NCI-H524 treated with DMSO at 0.1 percent for 48 hours (cell line): ENCODE results near the gene ACSF3.

ENCODE experiments used
- DNase-seq: peaks from one replicate; lab custom pipeline; 2025; lab: John Stamatoyannopoulos, UW

Gene ACSF3

DNA sequence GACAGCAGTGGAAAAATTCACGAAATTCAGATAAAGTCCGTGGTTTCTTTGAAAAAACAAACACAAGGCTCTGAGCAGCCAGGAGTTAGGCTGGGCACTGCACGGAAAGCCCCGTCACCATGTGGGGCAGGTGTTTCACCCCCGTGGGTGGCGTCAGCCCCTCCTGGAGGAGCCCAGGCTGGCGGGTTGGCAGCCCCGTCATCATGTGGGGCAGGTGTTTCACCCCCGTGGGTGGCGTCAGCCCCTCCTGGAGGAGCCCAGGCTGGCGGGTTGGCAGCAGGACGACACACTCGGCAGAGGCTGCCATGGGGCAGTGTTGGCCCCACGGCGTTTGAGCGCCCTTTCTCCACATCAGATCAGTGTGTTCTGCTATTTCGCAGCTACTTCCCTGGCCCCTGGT is 38.1 kb downstream of the ACSF3 start:
- DNase-seq: no peak

DNA sequence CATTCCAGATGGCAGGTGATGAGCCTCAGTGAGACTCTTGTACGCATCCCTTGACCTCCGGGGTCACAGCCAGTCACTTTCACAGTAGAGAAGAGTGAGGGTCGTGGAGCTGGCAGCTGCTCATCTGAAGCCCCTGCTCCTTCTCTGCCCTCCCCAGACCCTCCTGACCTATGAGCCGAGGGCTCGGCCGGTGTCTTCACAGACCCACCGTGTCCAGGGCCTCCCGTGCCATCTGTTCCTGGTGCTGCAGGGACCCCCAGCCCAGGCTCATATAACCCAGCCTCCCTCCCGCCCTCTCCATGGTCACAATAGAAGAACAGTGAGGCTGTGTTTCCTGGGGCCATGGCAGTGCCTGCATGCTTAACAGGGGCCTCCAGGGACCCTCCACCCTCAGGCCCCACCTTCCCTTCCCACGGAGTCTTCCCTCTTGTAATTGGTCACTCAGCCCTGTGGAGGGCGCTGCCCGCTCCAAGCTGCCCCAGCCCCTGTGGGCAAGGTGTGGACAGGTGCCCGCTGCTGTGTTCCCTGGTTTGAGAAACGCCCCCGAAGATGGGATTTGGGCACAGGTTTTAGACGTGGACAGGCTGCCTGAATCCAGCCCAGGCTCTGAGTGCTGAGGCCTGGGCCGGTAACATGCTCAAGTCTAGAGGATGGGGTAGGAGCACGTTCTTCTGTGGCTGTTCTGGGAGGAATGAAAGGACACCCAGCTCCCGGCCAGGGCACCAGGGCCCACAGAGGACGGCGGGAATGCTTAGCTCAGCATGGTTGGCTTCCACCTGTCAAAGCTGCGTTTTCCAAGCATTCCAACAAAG is 38.7 kb downstream of the ACSF3 start:
- DNase-seq: no peak

DNA sequence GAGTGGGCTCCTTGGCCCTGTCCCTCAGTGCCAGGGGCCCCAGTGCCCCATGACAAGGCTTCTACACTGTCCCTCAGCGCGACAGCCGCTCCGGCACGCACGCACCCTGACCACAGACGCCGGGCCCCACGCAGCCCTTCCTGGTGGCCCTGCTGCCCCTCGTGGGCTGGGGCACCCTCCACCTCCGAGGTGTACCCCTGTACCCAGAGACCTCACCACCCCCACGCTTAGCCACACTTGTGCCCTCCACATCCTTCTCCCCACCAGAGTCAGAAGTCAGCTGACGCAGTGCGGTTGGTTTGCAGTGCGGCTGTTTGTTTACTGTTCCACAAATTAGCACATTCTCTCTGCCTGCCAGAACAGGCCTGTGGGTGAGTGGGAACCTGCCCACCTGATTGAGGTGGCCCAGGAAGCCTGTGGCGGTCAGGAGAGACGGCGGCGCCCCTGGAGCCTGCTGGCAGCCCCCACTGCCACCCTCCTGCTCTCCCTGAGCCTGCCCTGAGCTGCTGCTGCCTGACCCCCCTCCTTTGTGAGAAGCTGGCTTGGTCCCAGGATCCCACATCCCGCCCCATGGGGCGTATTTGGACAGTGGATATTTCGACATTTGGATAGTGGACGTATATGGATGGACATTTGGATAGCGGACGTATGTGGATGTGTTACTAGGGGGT is 39.9 kb downstream of the ACSF3 start:
- no peak for DNase-seq

DNA sequence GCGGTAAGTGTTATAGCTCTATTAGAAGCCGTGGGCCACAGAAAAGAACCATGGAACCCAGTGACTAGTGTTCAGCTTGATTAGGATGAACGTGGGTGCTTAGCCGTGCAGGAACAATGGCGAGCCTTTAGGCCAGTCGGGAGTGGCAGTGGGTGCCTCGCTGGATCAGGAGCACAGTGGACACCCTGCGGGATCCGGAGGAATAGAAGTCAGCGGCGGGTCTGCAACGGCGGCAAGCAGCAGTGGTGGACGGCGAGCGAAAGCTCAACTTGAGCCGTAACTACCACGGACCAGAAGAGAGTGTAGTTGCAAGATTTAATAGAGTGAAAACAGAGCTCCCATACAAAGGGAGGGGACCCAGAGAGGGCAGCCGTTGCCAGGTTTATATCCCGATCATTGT is 40.6 kb downstream of the ACSF3 start:
- DNase-seq: no peak

DNA sequence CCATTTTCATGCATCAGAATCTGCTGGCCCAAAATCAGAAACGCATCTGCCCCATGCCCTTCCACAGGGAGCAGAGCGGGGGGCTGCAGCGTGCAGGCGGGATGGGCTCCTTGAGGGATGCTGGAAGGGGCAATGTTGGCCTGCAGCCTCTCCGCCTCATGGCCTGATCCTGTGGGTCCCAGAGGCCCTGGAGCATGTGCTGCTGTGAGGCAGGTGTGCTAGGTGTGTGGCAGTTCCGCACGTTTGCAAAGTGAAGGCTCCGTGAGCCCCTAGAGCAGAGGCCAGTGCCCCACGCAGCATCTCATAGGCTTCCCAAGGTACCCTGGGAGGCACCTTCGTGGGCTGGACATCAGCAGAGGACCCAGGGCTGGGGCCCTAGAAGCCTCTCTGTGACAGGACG is 41.5 kb downstream of the ACSF3 start:
- DNase-seq: no peak

DNA sequence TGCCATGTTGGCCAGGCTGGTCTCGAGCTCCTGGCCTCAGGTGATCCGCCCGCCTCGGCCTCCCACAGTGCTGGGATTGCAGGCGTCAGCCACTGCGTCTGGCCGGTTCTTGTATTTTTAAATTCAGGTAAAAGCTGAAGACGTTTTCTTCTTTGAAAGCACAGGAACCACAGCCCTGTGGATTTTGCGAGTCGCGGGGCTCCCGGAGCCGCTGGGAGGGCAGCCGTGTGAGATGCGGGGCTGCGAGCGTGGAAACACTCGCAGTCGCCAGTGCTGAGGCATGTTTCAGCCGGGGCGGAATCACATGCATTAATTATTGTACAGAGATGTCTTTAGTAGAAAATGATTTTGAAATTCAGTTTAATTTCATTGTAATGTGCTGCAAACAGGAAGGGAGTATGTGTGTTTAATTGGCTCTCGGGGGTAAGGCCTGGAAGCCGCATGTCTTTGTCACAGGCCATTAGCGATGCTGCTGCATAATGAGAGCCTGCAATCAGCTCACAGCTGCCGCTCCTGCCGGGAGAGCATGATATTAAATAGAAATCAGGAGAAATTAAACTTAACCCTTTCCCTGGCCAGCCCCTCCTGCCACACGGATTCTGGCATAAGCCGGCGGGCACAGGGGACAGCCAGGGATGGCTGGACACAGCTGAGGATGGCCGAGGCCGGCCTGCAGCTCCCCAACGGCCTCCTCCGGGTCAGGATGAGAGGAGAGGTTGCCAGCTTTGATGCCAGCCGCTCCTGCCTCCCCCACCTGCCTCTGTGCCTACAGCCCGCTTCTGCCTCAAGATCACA is 42.5 kb downstream of the ACSF3 start:
- DNase-seq: no peak

DNA sequence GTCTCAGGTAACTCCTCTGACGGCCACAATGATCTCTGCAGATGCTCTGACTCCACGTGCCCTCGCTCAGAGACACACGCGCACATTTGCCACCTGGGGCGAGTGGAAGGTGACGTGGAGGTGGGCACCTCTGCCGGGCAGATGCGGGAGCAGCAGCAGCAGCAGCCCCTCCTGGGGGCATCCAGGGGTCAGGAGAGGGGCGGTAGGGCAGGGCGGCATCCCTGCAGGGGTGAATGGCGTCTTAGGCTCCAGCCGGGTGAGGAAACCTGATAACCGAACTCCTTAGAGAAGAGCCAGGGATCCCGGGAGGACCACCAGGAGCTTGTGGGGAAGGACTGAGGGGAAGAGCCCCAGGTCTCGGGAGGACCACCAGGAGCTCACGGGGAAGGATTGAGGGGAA is 43.3 kb downstream of the ACSF3 start:
- no peak for DNase-seq

DNA sequence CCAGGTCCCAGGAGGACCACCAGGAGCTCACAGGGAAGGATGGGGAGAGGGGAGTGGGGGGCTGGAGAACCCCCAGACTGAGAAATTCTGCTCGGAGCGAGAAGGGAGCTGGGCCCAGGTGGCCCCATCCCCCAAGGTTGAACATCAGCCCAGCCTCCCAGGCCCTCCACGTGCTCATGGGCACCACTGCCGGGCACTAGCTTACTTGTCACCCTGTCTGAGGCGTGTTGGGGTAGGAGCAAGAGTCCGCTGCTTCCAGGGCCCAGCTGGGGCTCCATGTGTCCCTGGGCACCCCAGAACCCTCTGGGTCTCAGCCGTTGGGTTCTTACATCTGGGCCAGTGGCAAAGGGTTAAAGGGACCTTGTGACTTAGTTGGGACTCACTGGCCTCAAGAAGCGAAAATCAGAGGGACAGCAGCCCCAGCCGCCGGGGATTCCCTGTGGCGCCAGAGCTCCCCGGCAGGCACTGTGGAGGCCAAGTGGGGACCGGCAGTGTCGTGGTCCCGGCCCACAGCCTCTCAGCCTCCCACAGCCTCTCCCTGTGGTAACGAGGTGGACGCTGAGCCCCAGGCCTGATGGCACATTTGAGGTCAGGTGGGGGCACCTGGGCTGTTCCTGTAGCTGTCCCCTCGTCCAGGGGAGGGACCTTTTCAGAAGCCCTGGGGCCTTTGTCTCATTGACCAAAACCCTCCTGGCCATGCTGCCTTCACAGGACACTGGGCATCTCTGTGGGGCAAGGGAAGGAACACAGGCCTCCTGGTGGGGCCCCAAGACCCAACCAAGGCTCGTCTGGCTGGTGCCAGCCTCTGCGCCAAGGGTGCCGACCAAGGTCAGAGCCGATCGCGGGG is 44.2 kb downstream of the ACSF3 start:
- DNase-seq: no peak

DNA sequence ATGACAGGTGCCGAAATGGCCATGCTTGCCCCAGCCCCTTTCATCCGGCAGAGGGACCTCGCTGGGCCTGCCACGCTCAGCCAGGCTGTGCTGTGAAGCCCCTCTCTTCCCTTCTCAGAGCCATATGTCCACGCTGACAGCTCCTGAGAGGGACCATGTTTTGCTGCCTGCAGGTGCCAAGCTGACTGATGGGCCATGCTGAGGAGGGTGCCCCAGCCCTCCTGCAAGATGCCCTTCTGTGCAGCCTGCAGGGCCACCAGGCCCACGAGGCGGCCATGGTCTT is 44.8 kb downstream of the ACSF3 start:
- DNase-seq: no peak

DNA sequence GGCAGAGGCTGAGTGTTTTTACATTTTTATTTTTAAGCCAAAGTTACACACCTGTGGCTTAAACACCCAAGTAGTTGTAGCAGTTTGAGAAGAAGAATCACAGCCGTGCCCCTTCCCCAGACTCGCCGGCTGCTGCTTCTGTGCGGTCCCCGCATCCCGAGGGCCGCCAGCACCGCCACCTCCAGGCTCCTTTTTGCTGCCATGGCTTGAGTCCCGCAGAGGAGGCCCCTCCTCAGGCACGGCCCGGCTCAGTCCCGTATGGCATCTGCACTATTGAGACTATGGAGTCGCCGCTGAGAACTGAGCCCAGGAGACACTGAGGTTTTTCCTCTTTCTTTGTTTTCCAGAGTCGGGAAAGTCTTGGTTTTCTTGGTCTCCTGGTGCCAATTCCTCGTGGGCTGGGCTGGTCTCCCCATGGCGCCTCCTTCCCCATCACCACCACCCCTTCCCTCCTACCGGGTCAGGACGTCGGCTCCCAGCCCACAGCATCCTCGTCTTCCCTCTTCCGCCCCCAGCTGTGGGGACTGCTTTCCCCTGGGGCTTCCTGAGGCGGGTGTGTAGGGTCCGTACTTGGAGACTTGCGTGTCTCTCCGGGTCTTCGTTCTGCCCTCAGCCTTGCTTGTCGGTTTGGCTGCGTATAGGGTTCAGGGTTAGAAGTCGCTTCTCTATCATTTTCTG is 45.3 kb downstream of the ACSF3 start:
- DNase-seq: no peak

DNA sequence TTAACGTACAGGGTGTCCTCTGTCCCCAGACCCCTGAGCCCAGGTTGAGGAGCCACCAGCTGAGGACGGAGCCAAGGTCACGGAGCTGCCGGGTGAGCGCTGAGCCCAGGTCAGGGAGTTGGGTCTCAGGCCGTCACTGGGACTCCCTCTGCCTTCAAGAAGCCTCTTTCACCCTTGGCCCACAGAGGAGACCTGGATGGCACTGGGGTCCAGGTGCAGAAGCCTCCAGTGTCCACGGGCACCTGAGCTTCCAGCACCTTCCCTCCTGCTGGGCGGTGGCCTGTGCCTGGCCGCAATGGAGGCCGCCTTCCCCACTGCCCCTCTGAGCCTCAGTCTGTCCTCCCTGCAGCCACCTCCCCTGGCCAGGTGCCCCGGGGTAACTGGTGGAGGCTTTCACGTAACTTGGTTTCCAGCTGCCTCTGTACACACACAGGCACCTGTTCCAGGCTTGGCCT is 46.3 kb downstream of the ACSF3 start:
- no peak for DNase-seq

DNA sequence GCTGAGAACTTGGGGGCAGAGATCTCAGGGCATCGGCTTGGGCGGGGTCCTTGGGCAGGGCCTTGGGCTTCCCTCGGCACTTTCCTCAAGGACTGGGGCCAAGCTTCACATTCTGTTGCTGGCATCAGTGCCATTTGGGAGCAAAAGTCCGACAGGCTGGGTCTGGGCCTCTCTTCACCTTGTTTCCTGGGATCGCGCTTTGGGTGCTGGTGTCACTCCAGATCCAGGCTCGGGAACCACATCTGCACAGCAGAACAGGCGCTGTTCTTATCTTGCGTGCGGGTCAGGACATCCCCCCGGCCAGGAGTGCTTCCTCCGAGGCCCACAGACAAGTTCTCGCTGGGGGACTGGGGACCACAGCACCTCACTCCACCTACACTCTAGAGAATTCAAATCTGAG is 46.7 kb downstream of the ACSF3 start:
- DNase-seq: no peak

DNA sequence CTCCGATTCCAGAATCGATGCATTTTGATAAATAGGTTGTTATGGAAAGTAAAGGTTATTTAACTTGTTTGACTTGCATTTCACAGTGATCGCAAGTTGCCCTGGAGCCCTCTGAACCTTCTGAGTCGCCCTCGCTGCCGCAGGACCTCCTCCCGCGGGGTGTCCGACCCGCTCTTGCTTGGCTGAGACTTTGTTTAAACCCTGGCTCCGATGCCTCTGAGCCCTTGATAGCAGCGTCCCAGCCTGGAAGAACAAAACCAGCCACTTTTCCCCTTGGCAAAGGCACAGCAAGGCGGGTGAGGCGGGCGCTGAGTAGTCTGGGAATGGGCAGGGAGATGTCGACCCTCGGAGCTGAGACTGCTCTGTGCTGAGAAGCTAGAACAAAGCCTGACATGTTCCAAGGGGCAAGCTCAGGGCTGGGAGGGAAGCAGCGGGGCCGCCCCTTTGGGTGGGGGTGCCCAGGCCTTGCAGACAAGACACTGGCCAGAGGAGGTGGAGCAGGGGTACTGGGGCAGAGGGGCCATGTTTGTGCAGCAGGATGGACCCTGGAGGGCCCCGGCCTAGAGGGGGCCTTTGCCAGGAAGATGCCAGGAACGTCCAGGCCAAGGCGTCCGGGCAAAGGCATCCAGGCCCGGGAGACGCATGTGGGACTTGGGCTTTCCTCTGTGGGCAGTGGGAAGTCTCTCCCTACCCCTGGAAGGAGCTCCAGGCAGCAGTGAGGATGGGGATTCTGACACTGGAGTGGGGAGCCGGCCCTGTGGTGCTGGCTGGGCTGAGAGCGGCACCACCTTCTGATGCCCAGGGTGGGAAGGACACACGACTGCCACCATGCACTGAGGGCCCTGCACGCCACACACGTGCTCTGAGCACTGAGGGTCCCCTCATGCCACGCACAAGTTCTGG is 47.6 kb downstream of the ACSF3 start:
- no peak for DNase-seq

DNA sequence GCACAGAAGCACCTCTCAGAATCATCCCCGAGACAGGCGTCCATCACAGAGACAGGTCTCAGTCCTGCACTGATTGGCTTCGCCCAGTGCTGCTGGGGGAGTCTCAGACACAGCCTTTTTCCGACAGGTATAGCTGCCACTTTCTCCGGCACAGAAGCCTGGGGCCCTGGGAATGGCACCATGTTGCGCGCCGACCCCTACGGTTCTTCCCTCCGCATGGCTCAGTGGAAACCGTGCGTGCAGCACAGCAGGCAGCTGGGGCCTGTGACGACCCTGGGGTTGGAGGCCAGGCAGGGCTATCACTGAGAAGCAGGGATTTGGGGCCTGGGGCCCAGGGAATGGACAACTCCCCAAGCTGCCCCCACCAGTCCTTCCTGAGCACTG is 48.2 kb downstream of the ACSF3 start:
- no peak for DNase-seq

DNA sequence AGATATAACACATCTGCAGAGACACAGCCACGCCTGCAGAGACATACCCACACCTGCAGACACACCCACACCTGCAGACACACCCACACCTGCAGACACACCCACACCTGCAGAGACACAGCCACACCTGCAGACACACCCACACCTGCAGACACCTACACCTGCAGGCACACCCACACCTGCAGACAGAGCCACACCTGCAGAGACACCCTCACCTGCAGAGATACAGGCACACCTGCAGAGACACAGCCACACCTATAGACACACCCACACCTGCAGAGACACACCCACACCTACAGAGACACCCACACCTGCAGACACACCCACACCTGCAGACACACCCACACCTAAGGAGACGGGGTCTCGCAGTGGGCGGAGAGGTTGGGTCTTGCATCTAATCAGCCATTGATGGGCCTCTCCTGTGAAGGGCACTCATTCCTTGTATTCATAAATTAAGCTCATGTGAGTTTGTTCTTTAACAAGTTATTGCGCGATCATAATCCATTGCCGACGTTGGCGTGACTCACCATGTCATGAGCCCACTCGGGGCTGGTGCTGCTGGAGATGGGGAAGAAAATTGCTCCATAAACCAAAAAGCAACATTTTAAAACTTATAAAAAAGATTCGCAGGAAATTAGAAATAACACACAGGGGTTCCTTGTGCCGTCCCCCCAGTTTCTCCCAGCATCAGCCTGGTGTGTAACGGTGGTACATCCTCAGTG is 49.0 kb downstream of the ACSF3 start:
- DNase-seq: no peak

DNA sequence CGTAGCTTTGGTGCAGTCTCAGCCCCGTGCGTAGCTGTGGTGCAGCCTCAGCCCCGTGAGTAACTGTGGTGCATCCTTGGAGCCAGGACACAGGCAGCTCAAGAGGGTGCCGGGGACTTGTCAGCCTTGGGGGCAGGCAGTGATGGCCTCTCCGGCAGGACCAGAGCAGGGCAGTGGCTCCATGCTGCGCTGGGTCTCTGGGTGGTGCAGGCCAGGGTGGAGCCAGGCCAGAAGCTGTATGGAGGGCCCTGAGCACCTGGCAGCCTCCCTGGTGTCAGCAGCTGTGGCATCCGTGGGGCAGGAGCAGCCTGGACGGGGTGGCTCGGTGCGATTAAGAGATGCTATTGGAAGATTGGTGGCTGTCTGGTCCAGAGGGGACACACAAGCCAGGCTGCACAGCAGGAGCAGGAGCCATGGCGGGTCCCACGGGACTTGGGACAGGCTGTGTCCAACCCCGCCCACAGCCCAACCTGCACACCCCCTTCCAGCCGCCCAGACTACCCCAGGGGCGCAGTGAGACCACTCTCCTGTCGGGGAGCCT is 49.6 kb downstream of the ACSF3 start:
- DNase-seq: no peak

DNA sequence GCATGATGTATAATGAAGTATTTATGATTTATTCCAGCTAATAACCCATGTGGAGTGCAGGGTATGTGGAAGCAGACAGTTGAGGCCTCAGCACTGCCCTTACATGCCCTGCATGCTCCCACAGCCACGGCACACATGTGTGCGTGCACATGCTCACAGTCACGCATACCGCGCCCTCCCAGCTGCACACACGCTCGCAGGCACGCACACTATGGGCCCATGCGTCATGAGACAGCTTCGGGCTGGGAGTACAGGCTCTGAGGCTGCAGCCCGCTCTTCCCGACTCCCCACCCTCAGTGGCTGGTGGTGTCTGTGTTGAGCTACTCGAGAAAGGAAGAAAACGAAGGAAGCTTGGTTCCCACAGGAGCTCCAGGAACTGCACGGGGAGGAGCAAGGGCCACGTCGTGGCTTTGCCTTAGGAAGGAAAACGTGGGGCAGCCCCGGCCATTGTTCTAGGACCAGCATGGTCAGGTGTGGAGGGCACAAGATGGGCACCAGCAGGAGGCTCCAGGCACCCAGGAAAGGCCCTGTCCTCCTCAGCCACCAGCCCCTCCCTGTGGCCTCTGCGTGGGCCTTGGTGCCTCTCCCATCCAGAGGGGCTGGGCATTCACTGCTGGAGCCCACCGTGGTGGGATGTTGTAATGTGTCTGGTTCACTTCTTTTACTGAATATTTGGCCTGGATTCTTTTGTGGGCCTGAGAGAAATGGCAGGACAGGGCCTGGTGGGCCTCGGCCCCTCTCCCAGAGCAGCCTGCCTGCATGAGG is 50.4 kb downstream of the ACSF3 start:
- DNase-seq: no peak

DNA sequence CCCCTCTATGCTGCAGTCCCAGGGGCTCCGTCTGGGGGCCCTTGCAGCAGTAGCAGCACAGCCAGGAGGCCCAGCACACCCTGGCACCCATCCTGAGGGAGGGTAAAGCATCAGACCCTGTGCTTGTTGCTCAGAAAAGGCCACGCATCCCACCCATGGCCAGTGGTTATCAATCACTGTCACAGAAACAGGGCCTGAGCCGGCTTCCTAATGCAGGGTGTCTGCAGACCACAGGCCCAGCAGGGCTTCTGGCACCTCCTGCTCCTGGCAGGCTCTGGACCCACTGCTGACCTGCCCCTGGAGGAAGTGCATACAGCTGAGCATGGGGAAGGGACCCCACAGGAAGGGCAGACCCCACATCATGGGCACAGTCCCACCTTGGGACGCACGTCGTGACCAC is 51.0 kb downstream of the ACSF3 start:
- no peak for DNase-seq
